HepG2 (cell line): ENCODE results near the gene NDST1. TPM values are rescaled to one million over a fixed set of nuclear protein-coding genes. Genes with fewer than 3 reads are reported as not detected.

Source experiments
- ATF3 ChIP-seq: sonication (generic); formaldehyde crosslinking; IDR thresholded peaks from 2 replicates; pipeline ENCODE4 v1.4.0; 2020; ENCODE audit warnings: missing genetic modification reagents
- ATF7 ChIP-seq, 2 experiments: fragments of 450-650 bp in 1 of 2; sonication (generic) in 1 of 2; formaldehyde crosslinking in 1 of 2; IDR thresholded peaks; 2 replicates each; pipeline versions ENCODE4 v1.4.0 to v1.6.1; 2016 to 2020; ENCODE audit warnings: antibody characterized with exemption in 1 of 2, mild to moderate bottlenecking in 1 of 2, missing genetic modification reagents in 1 of 2
- HOXA5 ChIP-seq: sonication (generic); formaldehyde crosslinking; IDR thresholded peaks from 2 replicates; pipeline ENCODE4 v1.4.0; 2020; ENCODE audit warnings: missing genetic modification reagents
- NCOR1 ChIP-seq: fragments of 200-600 bp; sonication (generic); IDR thresholded peaks from 2 replicates; pipeline ENCODE4 v1.7.0; 2017; ENCODE audit warnings: antibody characterized with exemption, low read length, borderline replicate concordance
- NR2C2 ChIP-seq: sonication (generic); formaldehyde crosslinking; IDR thresholded peaks from 2 replicates; pipeline ENCODE4 v1.4.0; 2020; ENCODE audit warnings: missing genetic modification reagents, mild to moderate bottlenecking, moderate library complexity, borderline replicate concordance
- PCBP2 ChIP-seq: fragments of 200-400 bp; formaldehyde crosslinking; optimal IDR thresholded peaks from 2 replicates; pipeline ENCODE3; 2018; ENCODE audit warnings: low read length, low read depth; ENCODE audit not compliant: poor library complexity, severe bottlenecking
- PPARG ChIP-seq: conservative IDR thresholded peaks from 2 replicates; pipeline ENCODE4 v1.6.1; 2016; ENCODE audit warnings: missing biosample characterization, missing genetic modification reagents
- SOX5 ChIP-seq: IDR thresholded peaks from 2 replicates; pipeline ENCODE4 v1.6.1; 2016; ENCODE audit warnings: borderline replicate concordance
- SPEN ChIP-seq: sonication (generic); formaldehyde crosslinking; IDR thresholded peaks from 2 replicates; pipeline ENCODE4 v1.5.1; 2020; ENCODE audit warnings: low read depth, mild to moderate bottlenecking, missing genetic modification reagents
- ZNF160 ChIP-seq: sonication (generic); formaldehyde crosslinking; IDR thresholded peaks from 2 replicates; pipeline ENCODE4 v1.8.0; 2022; ENCODE audit warnings: mild to moderate bottlenecking, inconsistent platforms, missing genetic modification reagents
- ZNF414 ChIP-seq: sonication (generic); formaldehyde crosslinking; IDR thresholded peaks from 2 replicates; pipeline ENCODE4 v1.5.0; 2020; ENCODE audit warnings: missing genetic modification reagents
- ZNF687 ChIP-seq: sonication (generic); formaldehyde crosslinking; IDR thresholded peaks from 2 replicates; pipeline ENCODE4 v1.5.1; 2020; ENCODE audit warnings: mild to moderate bottlenecking, missing genetic modification reagents, moderate library complexity
- ZNF768 ChIP-seq: sonication (generic); formaldehyde crosslinking; IDR thresholded peaks from 2 replicates; pipeline ENCODE4 v1.4.0; 2020; ENCODE audit warnings: missing genetic modification reagents
- ZSCAN21 ChIP-seq: sonication (generic); formaldehyde crosslinking; IDR thresholded peaks from 2 replicates; pipeline ENCODE4 v1.8.0; 2022; ENCODE audit warnings: mild to moderate bottlenecking, missing genetic modification reagents, moderate library complexity, borderline replicate concordance
- polyA plus RNA-seq, 8 experiments: library from polyadenylated mRNA; depleted of rRNA in 3 of 8; stranded (reverse) in 7 of 8; unstranded in 1 of 8; fragments of >200 nt; fragmentation: Illumina TruSeq in 4 of 8; extraction: Trizol in 4 of 8; gene quantifications; 2 replicates each; pipeline versions ENCODE4 v1.2.1 to v1.2.3, GENCODE V29; 2011 to 2016; ENCODE audit warnings: low read depth in 4 of 8, missing spikeins in 1 of 8, mixed read lengths in 1 of 8; ENCODE audit not compliant: insufficient read depth in 1 of 8
- total RNA-seq, 5 experiments: library from RNA; depleted of rRNA; stranded (reverse); fragments of >200 nt; fragmentation: Illumina TruSeq; extraction: Trizol; gene quantifications; 2 replicates each; pipeline ENCODE4 v1.2.3, GENCODE V29; 2016; ENCODE audit warnings: low read depth in 1 of 5
- TF ChIP-seq, protein P1 (sequence below): sonication (generic); formaldehyde crosslinking; IDR thresholded peaks from 2 replicates; pipeline ENCODE4 v1.8.0; 2022; ENCODE audit warnings: missing genetic modification reagents, mild to moderate bottlenecking, moderate library complexity, borderline replicate concordance
- TF ChIP-seq, protein P2 (sequence below): sonication (generic); formaldehyde crosslinking; IDR thresholded peaks from 2 replicates; pipeline ENCODE4 v1.4.0; 2020; ENCODE audit warnings: missing genetic modification reagents, borderline replicate concordance
- TF ChIP-seq, protein P3 (sequence below): sonication (generic); formaldehyde crosslinking; conservative IDR thresholded peaks from 2 replicates; pipeline ENCODE4 v1.8.0; 2022; ENCODE audit warnings: low read depth, missing genetic modification reagents

The NDST1 gene
- total and polyA plus RNA-seq, 2 of the 13 experiments (the other 11 are each of a cell fraction or from before 2014, with no cell fraction given) = 23.8 to 26.2 TPM

- TF ChIP-seq, protein P1, sequence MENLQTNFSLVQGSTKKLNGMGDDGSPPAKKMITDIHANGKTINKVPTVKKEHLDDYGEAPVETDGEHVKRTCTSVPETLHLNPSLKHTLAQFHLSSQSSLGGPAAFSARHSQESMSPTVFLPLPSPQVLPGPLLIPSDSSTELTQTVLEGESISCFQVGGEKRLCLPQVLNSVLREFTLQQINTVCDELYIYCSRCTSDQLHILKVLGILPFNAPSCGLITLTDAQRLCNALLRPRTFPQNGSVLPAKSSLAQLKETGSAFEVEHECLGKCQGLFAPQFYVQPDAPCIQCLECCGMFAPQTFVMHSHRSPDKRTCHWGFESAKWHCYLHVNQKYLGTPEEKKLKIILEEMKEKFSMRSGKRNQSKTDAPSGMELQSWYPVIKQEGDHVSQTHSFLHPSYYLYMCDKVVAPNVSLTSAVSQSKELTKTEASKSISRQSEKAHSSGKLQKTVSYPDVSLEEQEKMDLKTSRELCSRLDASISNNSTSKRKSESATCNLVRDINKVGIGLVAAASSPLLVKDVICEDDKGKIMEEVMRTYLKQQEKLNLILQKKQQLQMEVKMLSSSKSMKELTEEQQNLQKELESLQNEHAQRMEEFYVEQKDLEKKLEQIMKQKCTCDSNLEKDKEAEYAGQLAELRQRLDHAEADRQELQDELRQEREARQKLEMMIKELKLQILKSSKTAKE (CRISPR knock-in tag) = peak; percentile 85; the same call in 1 of the 2 replicates
- TF ChIP-seq NR2C2 (CRISPR knock-in tag) (peak; percentile 68; the same call in 1 of the 2 replicates), SOX5 (CRISPR knock-in tag) (peak; percentile 82; the same call in 1 of the 2 replicates), HOXA5 (peak; percentile 53; the same call in 1 of the 2 replicates), PCBP2 (no peak), ATF7 (IDR thresholded peaks at IDR 0.05) (no peak), ATF7 (CRISPR knock-in tag; IDR thresholded peaks at IDR 0.05) (0 out of 2 replicates have a peak, but pooled peaks have one; percentile 44), ZNF768 (CRISPR knock-in tag) (no peak), ZSCAN21 (no peak), NCOR1 (peak; percentile 70; the same call in 1 of the 2 replicates), SPEN (CRISPR knock-in tag) (0 out of 2 replicates have a peak, but pooled peaks have one; percentile 62), ZNF687 (CRISPR knock-in tag) (peak; percentile 89), ZNF414 (CRISPR knock-in tag) (peak; percentile 81), ZNF160 (no peak), PPARG (CRISPR knock-in tag) (peak; percentile 92), ATF3 (no peak)
- TF ChIP-seq, protein P2, sequence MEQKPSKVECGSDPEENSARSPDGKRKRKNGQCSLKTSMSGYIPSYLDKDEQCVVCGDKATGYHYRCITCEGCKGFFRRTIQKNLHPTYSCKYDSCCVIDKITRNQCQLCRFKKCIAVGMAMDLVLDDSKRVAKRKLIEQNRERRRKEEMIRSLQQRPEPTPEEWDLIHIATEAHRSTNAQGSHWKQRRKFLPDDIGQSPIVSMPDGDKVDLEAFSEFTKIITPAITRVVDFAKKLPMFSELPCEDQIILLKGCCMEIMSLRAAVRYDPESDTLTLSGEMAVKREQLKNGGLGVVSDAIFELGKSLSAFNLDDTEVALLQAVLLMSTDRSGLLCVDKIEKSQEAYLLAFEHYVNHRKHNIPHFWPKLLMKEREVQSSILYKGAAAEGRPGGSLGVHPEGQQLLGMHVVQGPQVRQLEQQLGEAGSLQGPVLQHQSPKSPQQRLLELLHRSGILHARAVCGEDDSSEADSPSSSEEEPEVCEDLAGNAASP = peak; percentile 89; the same call in 1 of the 2 replicates
- TF ChIP-seq, protein P3, sequence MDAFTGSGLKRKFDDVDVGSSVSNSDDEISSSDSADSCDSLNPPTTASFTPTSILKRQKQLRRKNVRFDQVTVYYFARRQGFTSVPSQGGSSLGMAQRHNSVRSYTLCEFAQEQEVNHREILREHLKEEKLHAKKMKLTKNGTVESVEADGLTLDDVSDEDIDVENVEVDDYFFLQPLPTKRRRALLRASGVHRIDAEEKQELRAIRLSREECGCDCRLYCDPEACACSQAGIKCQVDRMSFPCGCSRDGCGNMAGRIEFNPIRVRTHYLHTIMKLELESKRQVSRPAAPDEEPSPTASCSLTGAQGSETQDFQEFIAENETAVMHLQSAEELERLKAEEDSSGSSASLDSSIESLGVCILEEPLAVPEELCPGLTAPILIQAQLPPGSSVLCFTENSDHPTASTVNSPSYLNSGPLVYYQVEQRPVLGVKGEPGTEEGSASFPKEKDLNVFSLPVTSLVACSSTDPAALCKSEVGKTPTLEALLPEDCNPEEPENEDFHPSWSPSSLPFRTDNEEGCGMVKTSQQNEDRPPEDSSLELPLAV (CRISPR knock-in tag) = no peak
These were observed 2.7 kb downstream of the NDST1 start (continued) for GRCh38 chr5:150510460-150511263.
